Measurements from ENCODE around the gene POLR1A.

POLR1A gene

DNA sequence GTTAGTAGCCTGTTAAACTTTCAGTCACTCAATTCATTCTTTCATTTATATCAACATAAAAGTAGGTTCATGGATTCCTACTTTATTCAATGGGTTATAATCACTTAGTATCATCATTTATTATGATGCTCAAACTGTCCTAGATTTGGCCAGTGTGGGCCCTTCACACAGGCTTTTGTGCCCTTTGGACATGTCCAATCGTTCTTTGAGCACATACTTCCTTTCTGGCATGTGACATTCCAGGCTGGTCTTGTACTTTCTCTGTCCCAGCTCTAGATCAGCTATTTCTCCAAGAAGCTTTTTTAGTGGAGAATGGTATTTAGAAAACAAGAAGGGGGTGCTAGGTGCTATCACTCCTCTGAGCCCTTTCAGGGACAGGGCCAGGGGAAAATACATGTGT lies 11.5 kb downstream of the POLR1A start:
- Histone ChIP-seq H3K79me1 (replicated peaks; ENCODE audit: low read length, poor library complexity, severe bottlenecking) (peaks cover 21% of the 10 kb centered on the region), H3K4ac (ENCODE audit: low read depth in 1 of 2, low read length in 2 of 2) (no peak overlapping the region), H3K4me1 (ENCODE audit: control insufficient read depth, insufficient read depth, low read depth, low read length) (peaks cover 2% of the 10 kb centered on the region), H3K27ac (ENCODE audit: low read length, poor library complexity, severe bottlenecking) (no peak overlapping the region), H3K36me3 (ENCODE audit: control insufficient read depth in 1 of 2, insufficient read depth in 2 of 2, low read depth in 1 of 2, low read length in 2 of 2) (peaks cover 28 to 76% of the 10 kb centered on the region in 2 experiments), H2AK5ac (ENCODE audit: low read length, severe bottlenecking) (no peak overlapping the region), H3K9ac (ENCODE audit: low read length) (no peak overlapping the region), H3K4me2 (ENCODE audit: low read length, poor library complexity, severe bottlenecking) (no peak overlapping the region), H2AFZ (ENCODE audit: low read depth, low read length) (no peak overlapping the region), H3K27me3 (ENCODE audit: control insufficient read depth in 1 of 2, insufficient read depth in 1 of 2, low read length in 2 of 2) (no peaks in the 10 kb centered on the region), H2BK12ac (ENCODE audit: low read length in 2 of 2) (no peak overlapping the region), H2BK5ac (ENCODE audit: low read depth, low read length, poor library complexity, severe bottlenecking) (no peak overlapping the region), H3K18ac (ENCODE audit: low read depth in 1 of 2, low read length in 2 of 2) (no peak overlapping the region), H3K9me3 (ENCODE audit: control insufficient read depth, low read length) (no peaks in the 10 kb centered on the region), H3K23ac (ENCODE audit: low read length in 2 of 2) (no peak overlapping the region), H2BK120ac (ENCODE audit: low read depth, low read length) (no peak overlapping the region), H4K91ac (ENCODE audit: low read length) (no peak overlapping the region), H3K14ac (ENCODE audit: low read length in 2 of 2) (no peak overlapping the region), H4K8ac (ENCODE audit: low read length) (no peak overlapping the region), H3K4me3 (ENCODE audit: insufficient read depth in 1 of 2, low read depth in 1 of 2, low read length in 2 of 2) (no peak overlapping the region), H2BK15ac (ENCODE audit: low read depth, poor library complexity, severe bottlenecking) (no peak overlapping the region)
- WGBS, result 100% methylated on average over 1 of the region's 1 CpG
- no peak for DNase-seq

DNA sequence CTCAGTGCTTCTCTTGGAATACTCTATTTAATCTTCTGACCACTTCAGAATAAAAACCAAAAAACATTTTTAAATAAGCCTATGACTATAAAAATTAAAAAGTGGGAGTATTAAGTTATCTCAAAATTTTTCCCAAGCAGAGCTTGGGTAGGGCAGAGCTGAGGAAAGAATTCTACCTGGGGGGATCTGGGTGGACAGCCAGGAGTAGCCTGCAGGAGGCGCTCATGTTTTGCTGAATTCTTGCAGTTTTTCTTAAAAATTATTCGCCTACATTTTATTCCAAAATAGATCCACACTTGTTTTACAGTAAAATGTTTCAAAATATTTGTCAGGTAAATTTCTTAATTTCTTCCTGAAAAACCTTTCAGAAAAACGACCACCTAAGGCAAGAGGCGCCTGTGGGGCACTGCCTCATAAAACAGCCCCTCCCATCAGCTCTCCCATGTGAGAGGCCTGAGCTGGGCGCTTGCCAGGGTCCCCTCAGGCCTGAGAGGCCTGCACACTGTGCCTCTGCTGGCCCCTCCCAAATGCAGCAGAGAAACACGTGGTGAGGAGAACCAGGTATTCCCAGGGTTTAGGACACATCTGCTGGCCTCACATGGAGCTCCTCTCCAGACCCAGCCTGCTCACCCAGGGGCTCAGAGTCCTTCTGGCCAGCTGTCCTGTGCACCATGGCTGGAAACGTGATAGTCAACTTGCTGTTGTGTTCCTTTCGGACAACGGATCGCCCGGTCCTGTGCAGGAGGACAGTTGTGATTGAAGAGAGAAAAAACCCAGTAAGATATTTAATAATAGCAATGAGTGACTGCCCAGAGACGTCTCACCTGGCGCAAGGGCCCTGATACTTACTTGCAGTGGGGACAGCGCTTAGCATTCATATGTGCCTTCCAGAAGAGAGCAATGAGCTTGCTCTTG lies 17.5 kb downstream of the POLR1A start:
- no peak overlapping the region for H4K91ac ChIP-seq (ENCODE audit: low read length)
- H3K4me2 ChIP-seq (ENCODE audit: low read length, poor library complexity, severe bottlenecking), result no peak overlapping the region
- H3K4me3 ChIP-seq (ENCODE audit: insufficient read depth in 1 of 2, low read depth in 1 of 2, low read length in 2 of 2), result no peak overlapping the region
- no peaks in the 10 kb centered on the region for H3K4me1 ChIP-seq (ENCODE audit: control insufficient read depth, insufficient read depth, low read depth, low read length)
- no peak overlapping the region for H2BK5ac ChIP-seq (ENCODE audit: low read depth, low read length, poor library complexity, severe bottlenecking)
- 93% methylated on average over 12 of the region's 14 CpGs for WGBS
- no peak overlapping the region for H2BK15ac ChIP-seq (ENCODE audit: low read depth, poor library complexity, severe bottlenecking)
- H3K36me3 ChIP-seq (ENCODE audit: control insufficient read depth in 1 of 2, insufficient read depth in 2 of 2, low read depth in 1 of 2, low read length in 2 of 2), result peaks cover 47 to 71% of the 10 kb centered on the region in 2 experiments
- no peak overlapping the region for H3K27ac ChIP-seq (ENCODE audit: low read length, poor library complexity, severe bottlenecking)
- no peak overlapping the region for H3K9ac ChIP-seq (ENCODE audit: low read length)
- no peak overlapping the region for H2AK5ac ChIP-seq (ENCODE audit: low read length, severe bottlenecking)
- no peak overlapping the region for H3K23ac ChIP-seq (ENCODE audit: low read length in 2 of 2)
- no peak overlapping the region for H2BK120ac ChIP-seq (ENCODE audit: low read depth, low read length)
- peaks cover 19% of the 10 kb centered on the region for H3K79me1 ChIP-seq (replicated peaks; ENCODE audit: low read length, poor library complexity, severe bottlenecking)
- H2AFZ ChIP-seq (ENCODE audit: low read depth, low read length), result no peak overlapping the region
- no peak overlapping the region for H3K18ac ChIP-seq (ENCODE audit: low read depth in 1 of 2, low read length in 2 of 2)
- no peaks in the 10 kb centered on the region for H3K9me3 ChIP-seq (ENCODE audit: control insufficient read depth, low read length)
- no peaks in the 10 kb centered on the region for H3K27me3 ChIP-seq (ENCODE audit: control insufficient read depth in 1 of 2, insufficient read depth in 1 of 2, low read length in 2 of 2)
- H3K14ac ChIP-seq (ENCODE audit: low read length in 2 of 2), result no peak overlapping the region
- no peak overlapping the region for H2BK12ac ChIP-seq (ENCODE audit: low read length in 2 of 2)
- H3K4ac ChIP-seq (ENCODE audit: low read depth in 1 of 2, low read length in 2 of 2), result no peak overlapping the region
- H4K8ac ChIP-seq (ENCODE audit: low read length), result no peak overlapping the region
- DNase-seq, result no peak

DNA sequence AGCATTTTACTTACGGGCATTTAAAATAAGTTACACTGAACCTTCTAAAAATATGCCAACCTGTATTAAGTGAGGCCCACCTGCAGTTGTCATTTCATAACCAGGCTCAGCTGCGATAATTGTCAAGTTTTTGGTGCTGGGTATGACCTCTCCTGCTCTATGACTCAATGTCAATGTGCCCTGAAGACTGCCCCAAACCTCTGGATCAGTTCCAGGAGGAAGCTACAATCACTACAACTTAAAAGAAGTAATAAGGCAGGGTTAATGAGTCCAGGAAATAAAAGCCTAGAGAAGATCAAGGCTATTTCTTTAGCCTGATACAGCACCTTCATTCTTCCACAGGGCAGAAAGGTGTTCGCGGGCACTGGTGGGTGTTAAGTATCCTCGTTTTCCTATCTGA lies 22.9 kb downstream of the POLR1A start:
- peaks cover 2% of the 10 kb centered on the region for H3K79me1 ChIP-seq (replicated peaks; ENCODE audit: low read length, poor library complexity, severe bottlenecking)
- H2AK5ac ChIP-seq (ENCODE audit: low read length, severe bottlenecking), result no peak overlapping the region
- no peak overlapping the region for H2AFZ ChIP-seq (ENCODE audit: low read depth, low read length)
- no peak overlapping the region for H4K91ac ChIP-seq (ENCODE audit: low read length)
- H3K18ac ChIP-seq (ENCODE audit: low read depth in 1 of 2, low read length in 2 of 2), result no peak overlapping the region
- H3K4ac ChIP-seq (ENCODE audit: low read depth in 1 of 2, low read length in 2 of 2), result no peak overlapping the region
- no peak overlapping the region for H3K4me3 ChIP-seq (ENCODE audit: insufficient read depth in 1 of 2, low read depth in 1 of 2, low read length in 2 of 2)
- H3K23ac ChIP-seq (ENCODE audit: low read length in 2 of 2), result no peak overlapping the region
- DNase-seq, result no peak
- WGBS, result 96% methylated on average over 5 of the region's 5 CpGs
- no peak overlapping the region for H2BK15ac ChIP-seq (ENCODE audit: low read depth, poor library complexity, severe bottlenecking)
- no peaks in the 10 kb centered on the region for H3K4me1 ChIP-seq (ENCODE audit: control insufficient read depth, insufficient read depth, low read depth, low read length)
- H3K14ac ChIP-seq (ENCODE audit: low read length in 2 of 2), result no peak overlapping the region
- H2BK12ac ChIP-seq (ENCODE audit: low read length in 2 of 2), result no peak overlapping the region
- no peaks in the 10 kb centered on the region for H3K9me3 ChIP-seq (ENCODE audit: control insufficient read depth, low read length)
- H3K27ac ChIP-seq (ENCODE audit: low read length, poor library complexity, severe bottlenecking), result no peak overlapping the region
- H3K9ac ChIP-seq (ENCODE audit: low read length), result no peak overlapping the region
- H3K27me3 ChIP-seq (ENCODE audit: control insufficient read depth in 1 of 2, insufficient read depth in 1 of 2, low read length in 2 of 2), result no peaks in the 10 kb centered on the region
- no peak overlapping the region for H2BK5ac ChIP-seq (ENCODE audit: low read depth, low read length, poor library complexity, severe bottlenecking)
- no peak overlapping the region for H2BK120ac ChIP-seq (ENCODE audit: low read depth, low read length)
- peaks cover 47 to 73% of the 10 kb centered on the region in 2 experiments for H3K36me3 ChIP-seq (ENCODE audit: control insufficient read depth in 1 of 2, insufficient read depth in 2 of 2, low read depth in 1 of 2, low read length in 2 of 2)
- H4K8ac ChIP-seq (ENCODE audit: low read length), result no peak overlapping the region
- no peak overlapping the region for H3K4me2 ChIP-seq (ENCODE audit: low read length, poor library complexity, severe bottlenecking)

DNA sequence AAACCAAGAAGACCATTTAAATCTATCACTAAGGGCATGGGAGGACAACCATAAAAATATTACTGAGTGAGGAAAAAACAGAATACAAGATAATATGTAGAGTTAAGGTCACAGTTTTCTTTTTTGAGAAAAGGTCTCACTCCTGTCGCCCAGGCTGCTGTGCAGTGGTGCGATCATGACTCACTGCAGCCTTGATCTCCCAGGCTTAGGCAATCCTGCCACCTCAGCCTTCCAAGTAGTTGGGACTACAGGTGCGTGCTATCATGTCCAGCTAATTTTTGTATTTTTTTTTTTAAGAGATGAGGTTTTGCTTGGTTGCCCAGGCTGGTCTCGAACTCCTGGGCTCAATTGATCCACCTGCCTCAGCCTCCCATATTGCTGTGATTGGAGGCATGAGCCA lies 24.0 kb downstream of the POLR1A start:
- no peak overlapping the region for H2BK5ac ChIP-seq (ENCODE audit: low read depth, low read length, poor library complexity, severe bottlenecking)
- H3K4me1 ChIP-seq (ENCODE audit: control insufficient read depth, insufficient read depth, low read depth, low read length), result no peaks in the 10 kb centered on the region
- no peak overlapping the region for H2BK12ac ChIP-seq (ENCODE audit: low read length in 2 of 2)
- H3K9ac ChIP-seq (ENCODE audit: low read length), result no peak overlapping the region
- H3K4me3 ChIP-seq (ENCODE audit: insufficient read depth in 1 of 2, low read depth in 1 of 2, low read length in 2 of 2), result no peak overlapping the region
- DNase-seq, result no peak
- H3K14ac ChIP-seq (ENCODE audit: low read length in 2 of 2), result no peak overlapping the region
- no peak overlapping the region for H2BK120ac ChIP-seq (ENCODE audit: low read depth, low read length)
- no peak overlapping the region for H2AK5ac ChIP-seq (ENCODE audit: low read length, severe bottlenecking)
- no peak overlapping the region for H3K4ac ChIP-seq (ENCODE audit: low read depth in 1 of 2, low read length in 2 of 2)
- no peak overlapping the region for H4K91ac ChIP-seq (ENCODE audit: low read length)
- no peaks in the 10 kb centered on the region for H3K27me3 ChIP-seq (ENCODE audit: control insufficient read depth in 1 of 2, insufficient read depth in 1 of 2, low read length in 2 of 2)
- no peak overlapping the region for H3K4me2 ChIP-seq (ENCODE audit: low read length, poor library complexity, severe bottlenecking)
- 94% methylated on average over 3 of the region's 4 CpGs for WGBS
- H3K23ac ChIP-seq (ENCODE audit: low read length in 2 of 2), result no peak overlapping the region
- no peaks in the 10 kb centered on the region for H3K9me3 ChIP-seq (ENCODE audit: control insufficient read depth, low read length)
- peaks cover 52 to 74% of the 10 kb centered on the region in 2 experiments for H3K36me3 ChIP-seq (ENCODE audit: control insufficient read depth in 1 of 2, insufficient read depth in 2 of 2, low read depth in 1 of 2, low read length in 2 of 2)
- no peak overlapping the region for H3K27ac ChIP-seq (ENCODE audit: low read length, poor library complexity, severe bottlenecking)
- H4K8ac ChIP-seq (ENCODE audit: low read length), result no peak overlapping the region
- no peak overlapping the region for H3K18ac ChIP-seq (ENCODE audit: low read depth in 1 of 2, low read length in 2 of 2)
- no peak overlapping the region for H2BK15ac ChIP-seq (ENCODE audit: low read depth, poor library complexity, severe bottlenecking)
- H2AFZ ChIP-seq (ENCODE audit: low read depth, low read length), result no peak overlapping the region
- peaks cover 2% of the 10 kb centered on the region for H3K79me1 ChIP-seq (replicated peaks; ENCODE audit: low read length, poor library complexity, severe bottlenecking)
